HG02981 (cell line): Measurements from ENCODE around the gene CAMSAP1.
A peak's percentile ranks its signal among the peaks of the same experiment; 100 is the strongest.
"Not testable (repeated sequence)": the region's sequence is repeated elsewhere in the genome, so short reads cannot be mapped to it uniquely, and the experiment has no call there.

Experiments used
- ATAC-seq: cut with Tn5 transposase; IDR thresholded peaks from one replicate; pipeline ENCODE4 v1.9.1; 2021; ENCODE audit warnings: mild to moderate bottlenecking, moderate library complexity; ENCODE audit not compliant: unreplicated experiment

CAMSAP1 gene

GRCh38 chr9:135907431-135908092 is at the start of gene CAMSAP1:
CAMSAP1 (minus strand) TSS chr9:135907546; CDS start chr9:135907159, 387 bp downstream.
- peak; percentile 67 for ATAC-seq

DNA sequence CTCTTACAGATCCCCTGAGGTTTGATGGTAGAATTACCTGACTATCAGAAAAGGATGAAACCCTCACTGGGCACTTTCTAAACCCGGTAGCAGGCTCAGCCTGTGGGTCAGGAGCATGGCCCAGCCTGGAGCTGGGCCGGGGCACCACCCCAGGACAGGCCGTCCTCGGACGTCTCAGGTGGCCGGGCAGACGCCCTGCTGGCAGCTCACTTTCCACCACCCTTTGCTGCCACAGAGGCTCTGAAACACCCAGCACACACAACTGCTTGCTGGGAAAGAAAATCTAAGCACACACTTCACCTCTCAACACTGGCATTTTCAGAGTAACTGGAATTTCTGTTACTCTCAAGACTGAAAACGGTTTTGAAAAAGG is 49.4 kb upstream of the CAMSAP1 start:
- no peak for ATAC-seq

DNA sequence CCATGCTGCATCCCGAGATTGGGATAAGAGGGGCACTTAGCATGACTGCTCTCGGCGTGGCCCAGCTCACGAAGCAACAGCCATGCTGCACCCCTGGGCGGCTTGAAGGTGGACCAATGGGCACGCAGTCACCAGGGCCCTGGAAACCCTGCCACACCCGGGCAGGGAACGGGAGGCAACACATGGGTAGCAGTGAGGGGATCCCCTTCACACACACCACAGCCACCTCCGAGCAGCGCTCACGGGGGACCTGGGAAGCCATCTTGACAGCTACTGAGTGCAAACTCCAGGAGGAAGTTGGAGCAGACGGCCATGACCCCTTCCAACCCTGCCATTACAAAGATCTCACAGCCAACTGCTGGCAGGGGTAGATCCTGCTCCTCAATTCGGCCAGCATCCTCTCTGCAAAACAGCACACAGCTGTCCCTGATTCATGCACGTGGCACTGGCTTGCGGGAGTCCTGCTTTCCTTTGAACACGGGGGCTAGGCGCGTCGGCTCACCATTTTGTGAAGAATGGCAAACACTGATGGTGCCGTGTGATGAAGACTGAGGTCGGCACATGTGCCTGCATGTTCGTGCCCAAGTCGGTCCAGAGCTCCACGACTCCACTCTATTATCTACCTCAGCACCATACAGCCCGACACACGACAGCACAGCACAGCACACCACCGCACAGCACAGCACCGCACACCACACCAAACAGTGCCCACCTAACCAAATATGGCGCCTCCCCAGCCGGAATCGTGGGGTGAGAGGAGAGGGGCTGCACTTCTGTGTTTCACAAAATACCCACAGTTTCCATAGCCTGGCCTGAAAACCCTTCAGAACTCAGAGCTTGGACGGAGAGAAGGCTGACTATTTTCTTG is 48.8 kb upstream of the CAMSAP1 start:
- ATAC-seq, result no peak

GRCh38 chr9:135952664-135953206 is 45.4 kb upstream of the CAMSAP1 start:
- no peak for ATAC-seq

GRCh38 chr9:135951889-135952663 is 44.7 kb upstream of the CAMSAP1 start:
- no peak for ATAC-seq

GRCh38 chr9:135951310-135951709 is 44.0 kb upstream of the CAMSAP1 start:
- not testable (repeated sequence) for ATAC-seq

GRCh38 chr9:135950841-135951240 is 43.5 kb upstream of the CAMSAP1 start:
- not testable (repeated sequence) for ATAC-seq

GRCh38 chr9:135950135-135950682 is 42.9 kb upstream of the CAMSAP1 start:
- no peak for ATAC-seq

DNA sequence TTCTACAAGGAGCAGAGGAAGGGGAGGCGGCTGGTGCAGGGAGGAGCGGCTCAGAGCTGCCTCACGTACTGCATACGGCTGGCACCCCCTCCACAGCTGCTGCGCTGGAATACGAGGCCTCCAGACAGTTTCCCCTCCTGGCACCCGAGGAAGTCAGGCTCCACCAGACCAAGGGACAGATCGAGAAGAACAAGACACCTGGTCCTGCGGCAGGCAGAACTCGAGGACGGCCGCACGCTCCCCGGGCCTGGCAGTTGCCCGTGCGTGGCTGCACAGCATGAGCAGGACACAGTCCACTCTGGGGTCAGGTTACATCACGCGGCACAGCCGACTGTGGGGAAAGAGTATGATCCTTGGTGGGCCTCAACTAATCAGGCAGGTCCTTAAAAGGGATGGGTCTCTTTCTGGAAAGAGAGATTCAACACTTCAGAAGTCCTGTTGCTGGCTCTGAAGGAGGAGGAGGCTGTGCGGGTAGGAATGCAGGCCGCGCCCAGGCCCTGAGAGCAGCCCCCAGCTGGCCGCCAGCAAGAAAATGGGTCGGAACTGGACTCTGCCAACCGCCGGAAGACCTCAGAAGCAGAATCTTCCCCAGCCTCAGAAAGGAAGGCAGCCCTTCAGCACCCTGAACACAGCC is 42.3 kb upstream of the CAMSAP1 start:
- no peak for ATAC-seq

GRCh38 chr9:135948968-135949367 is 41.6 kb upstream of the CAMSAP1 start:
- no peak for ATAC-seq

- ATAC-seq, result no peak
These were observed 41.1 kb upstream of the CAMSAP1 start for GRCh38 chr9:135948446-135948845.

DNA sequence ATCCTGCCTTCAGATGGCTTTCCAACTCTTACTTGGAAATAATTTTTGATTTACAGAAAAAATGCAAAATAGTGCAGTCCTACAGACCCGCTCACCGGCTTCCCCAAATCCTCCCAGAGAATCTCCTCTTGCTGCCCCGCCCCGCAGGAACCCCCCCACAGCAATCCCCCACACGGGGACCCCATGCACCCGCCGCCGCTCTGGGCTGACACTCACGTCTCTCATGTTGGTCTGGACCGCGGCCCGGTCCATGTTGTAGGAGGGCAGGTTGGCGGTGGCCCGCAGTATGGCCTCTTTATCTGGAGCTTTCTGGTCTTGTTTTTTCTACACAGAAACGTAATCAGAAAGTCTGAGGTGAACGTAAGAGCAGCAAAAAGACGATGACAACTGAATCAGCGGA is 40.2 kb upstream of the CAMSAP1 start:
- ATAC-seq, result no peak

DNA sequence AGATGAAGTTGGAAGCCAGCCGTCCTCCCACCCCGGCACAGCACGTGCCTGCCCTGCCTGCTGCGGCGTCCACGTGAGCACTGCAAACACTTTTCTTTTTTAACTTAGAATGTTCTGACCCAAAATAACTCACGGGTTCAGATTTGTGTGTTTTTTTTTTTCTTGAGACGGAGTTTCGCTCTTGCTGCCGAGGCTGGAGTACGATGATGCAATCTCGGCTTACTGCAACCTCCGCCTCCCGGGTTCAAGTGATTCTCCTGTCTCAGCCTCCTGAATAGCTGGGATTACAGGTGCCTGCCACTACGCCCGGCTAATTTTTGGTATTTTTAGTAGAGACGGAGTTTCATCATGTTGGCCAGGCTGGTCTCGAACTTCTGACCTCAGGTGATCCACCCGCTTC is 39.8 kb upstream of the CAMSAP1 start:
- not testable (repeated sequence) for ATAC-seq

- ATAC-seq, result no peak
These were observed 39.1 kb upstream of the CAMSAP1 start for GRCh38 chr9:135946392-135946994.

DNA sequence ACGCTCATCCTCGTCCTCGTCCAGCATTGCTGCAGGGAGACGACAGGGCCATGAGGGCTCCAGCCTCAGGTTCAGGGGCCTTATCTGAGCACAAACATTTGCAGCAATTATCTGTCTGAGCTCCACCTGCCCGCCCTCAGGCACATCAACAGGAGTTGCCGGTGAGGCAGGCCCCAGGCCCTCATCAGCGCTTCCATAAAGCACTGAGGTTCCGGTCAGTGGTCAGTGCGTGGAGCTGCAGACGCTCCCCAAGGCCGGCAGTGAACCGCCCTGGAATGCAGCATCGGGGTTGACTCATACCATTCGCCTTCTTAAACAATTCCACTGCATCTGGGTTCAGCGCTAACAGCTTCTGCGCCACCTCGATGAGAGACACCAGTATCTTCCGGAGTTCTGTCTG is 38.6 kb upstream of the CAMSAP1 start:
- no peak for ATAC-seq

DNA sequence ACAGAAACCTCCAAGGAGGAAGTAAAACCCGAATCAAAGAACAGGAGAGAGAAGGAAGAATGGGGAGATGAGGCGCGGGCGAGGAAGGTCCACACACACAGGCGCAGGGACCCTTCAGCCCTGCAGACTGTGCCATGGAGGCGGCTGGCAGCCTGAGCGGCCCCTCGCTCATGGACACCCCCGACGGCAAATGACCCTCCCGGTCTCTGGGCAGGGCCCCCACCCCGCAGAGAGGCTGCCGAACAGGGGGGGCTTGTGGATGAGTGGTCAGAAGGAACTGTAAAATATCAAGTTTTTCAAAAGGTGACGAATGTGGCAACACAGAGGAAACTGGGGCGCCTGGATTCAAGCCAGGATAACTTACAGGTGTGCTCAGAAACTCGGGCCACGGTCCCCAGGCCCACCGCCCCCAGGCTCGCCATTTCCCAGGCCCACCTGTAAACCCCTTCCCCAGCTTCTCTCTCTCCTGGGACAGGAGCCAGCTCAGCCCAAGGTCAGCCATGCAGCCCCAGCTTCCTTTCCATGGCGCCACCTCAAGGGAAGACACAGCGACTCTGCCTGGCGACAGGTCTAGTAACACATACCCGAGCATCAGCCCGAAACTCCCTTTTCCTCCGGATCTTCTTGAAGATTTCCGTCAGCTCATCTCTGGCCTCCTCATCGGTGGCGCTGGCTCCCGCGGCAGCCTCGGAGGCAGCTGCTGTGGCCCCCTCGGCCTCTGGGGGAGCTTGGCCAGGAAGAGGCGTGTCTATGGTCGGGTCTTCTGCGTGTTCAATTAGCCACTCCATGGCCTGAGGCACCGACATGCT is 37.3 kb upstream of the CAMSAP1 start:
- no peak for ATAC-seq

- not testable (repeated sequence) for ATAC-seq
These were observed 36.3 kb upstream of the CAMSAP1 start for GRCh38 chr9:135943604-135944003.

GRCh38 chr9:135941288-135941995 is 34.1 kb upstream of the CAMSAP1 start:
- ATAC-seq, result no peak
